Activated T-helper 9 cell treated with anti-CD3 and anti-CD28 coated beads, Interleukin-2, amount 50 U/mL, for 16 hours (primary cell): ENCODE measurements around the gene FRK.
"Not testable (repeated sequence)": the region's sequence is repeated elsewhere in the genome, so short reads cannot be mapped to it uniquely, and the experiment has no call there.

Source experiments
- DNase-seq: peaks from one replicate; pipeline ENCODE4 v3.0.0-alpha.2; 2020; ENCODE audit warnings: low read depth

FRK gene, protein sequence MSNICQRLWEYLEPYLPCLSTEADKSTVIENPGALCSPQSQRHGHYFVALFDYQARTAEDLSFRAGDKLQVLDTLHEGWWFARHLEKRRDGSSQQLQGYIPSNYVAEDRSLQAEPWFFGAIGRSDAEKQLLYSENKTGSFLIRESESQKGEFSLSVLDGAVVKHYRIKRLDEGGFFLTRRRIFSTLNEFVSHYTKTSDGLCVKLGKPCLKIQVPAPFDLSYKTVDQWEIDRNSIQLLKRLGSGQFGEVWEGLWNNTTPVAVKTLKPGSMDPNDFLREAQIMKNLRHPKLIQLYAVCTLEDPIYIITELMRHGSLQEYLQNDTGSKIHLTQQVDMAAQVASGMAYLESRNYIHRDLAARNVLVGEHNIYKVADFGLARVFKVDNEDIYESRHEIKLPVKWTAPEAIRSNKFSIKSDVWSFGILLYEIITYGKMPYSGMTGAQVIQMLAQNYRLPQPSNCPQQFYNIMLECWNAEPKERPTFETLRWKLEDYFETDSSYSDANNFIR

DNA sequence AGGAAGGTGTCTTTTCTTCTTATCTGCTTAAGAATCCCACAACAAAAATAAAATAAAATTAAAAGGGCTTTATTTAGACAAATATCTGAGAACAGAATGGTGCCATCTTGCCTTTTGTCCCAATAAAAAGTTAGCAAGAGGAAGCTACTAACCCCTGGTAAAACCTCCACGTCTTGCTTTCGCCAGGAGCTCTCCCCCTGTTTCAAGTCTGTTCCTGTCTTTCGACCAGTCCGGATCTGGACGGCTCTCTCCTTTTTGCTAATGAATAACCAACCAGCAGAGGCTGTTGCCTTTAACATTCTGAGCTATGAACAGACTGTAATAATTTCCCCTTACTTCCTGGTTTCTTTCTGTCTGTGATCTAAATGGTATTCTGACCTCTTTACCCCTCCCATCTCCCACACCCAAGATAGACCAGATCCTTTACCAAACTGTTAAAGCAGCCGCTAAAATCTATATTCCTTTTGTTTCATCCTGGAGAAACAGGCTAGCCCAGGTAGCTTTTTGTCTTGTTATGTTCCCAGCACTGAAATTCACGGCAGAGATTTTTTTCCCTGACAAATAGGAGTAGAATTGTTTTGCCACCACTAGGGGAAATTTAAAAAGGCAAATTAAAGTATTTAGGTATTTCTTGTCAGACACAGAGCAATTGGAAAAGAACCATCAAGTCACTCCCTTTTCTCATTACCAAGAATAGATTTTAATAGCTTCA, at the start of gene FRK:
TSS of gene FRK (minus strand) at position 320 of the 712 bp plus-strand sequence. CDS start 580 bp downstream, outside the sequence.
- DNase-seq: no peak

DNA sequence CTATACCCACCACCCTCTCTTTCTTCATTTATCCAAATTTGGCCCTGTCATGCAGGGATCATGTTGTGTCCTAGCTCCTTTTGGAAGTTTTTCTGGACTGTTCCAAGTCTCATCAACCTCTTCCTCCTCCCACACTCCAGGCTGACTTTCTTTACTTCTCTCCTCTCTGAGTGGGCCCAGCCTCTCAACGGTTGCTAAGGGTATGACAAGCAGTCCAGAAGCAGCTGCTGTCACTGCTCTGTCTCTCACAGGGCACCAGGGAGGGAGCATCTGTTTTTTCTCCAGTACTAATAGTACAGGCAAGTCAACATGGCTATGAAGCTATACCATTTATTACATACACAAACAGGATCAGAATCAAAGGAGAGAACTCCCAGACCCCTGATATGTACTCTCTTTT, 48.1 kb upstream of the FRK start:
- DNase-seq: no peak

DNA sequence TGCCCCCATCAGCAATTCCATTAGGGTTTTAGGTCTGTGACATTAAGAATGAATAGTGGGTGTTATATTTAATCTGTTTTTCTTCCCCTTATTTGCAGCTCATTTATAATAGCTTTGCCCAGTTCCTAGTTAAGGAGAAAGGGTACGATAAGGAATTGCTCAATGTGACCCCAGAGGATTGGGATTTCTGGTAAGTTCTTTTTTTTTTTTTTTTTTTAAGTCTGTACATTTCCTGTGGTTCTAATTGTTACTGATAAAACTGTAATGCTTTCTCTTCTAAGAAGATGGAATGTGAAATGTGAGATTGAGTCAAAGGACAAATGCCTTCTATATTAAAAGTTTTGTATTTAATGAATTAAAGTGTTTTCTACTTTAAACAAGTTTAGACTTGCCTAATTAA, 45.5 kb upstream of the FRK start:
- no peak for DNase-seq

DNA sequence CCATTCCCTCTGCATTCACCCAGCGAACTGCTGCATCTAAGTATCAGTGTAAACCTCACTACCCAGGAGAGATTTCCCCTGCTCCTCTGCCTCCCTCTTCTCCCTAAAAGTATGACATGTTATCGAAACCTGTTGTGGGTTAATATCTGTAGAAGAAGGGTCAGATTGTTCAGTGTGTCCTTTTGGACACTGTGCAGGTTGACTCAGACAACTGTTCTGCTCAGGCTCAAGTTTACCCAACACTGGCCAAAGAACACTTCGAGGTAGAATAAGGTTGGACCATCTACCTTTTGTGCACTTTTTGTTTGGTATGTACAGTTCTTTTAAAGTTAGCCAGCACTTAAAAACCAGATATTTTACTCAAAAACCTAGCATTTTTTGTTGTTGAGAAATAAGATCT, 44.6 kb upstream of the FRK start:
- DNase-seq: no peak

DNA sequence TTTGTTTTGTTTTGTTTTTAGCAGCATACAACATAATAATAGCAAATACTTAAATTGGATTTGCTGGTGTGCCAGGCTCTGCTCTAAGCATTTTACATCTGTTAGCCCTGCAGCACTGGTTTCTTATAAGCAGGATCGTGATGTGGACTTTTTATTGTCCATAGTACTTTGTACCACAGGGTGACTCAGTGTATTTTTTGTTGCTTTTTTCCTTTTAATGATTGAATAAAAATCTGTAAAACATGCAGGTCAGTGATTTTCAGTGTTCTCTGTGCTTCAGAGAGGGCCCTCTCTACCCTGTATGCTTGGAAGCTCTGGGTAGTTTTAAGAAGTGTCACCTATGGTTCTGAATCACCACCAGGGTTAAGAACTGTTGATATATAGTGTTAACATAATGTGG, 43.9 kb upstream of the FRK start:
- no peak for DNase-seq

DNA sequence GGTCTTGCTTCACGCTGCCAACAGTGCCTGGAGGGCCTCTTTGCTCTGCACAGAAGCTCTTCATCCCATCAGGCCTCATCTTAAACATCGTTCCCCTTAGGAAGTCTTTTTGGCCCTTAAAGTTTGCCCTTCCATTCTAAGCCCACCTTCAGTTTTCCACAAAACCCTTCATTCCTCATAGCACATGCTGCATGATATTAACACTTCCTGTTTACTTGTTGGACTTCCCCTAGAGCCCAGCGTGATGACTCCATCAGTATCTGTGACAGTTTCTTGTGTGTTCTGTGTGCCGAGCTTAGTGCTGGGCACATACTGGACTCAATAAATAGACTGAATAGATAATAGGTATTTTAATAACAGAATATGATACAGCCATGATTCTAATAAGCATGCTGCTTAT, 42.2 kb upstream of the FRK start:
- no peak for DNase-seq

DNA sequence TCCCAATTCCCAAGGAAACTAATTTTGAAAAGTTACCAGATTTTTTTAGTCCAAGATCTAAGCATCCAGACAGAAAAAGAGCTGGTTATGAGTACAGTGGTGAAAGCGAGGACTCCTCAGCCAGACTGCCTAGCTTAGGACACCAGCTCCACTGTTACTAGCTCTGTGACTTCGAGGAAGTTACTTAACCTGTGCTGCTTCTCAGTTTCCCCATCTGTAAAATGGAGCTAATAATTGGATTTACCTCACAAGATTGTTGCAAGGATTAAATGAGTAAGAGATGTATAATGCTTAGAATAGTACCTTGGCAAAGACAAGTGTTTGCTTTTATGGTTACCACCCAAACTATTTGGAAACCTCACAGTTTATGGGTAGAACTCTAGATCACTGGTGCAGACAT, 41.1 kb upstream of the FRK start:
- DNase-seq: no peak

DNA sequence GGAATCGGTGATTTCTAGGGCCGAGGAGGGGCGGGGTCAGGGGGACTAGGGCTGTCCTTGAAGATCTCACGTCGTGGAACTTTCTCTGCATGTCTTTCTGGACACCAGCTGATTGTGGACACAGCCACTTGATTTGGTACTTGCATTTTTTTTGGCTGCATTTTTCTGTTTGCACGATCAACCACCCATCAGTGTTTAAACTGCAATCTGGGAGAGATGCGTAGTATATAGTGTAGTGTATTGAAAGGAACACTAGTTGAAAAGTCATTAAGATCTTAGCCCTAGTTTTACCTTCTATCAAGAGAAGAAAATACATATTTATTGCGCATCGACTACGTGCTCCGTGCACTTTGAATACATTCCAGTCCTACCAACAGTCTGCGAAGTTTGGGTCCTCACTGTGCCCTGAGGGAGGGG, 40.6 kb upstream of the FRK start:
- DNase-seq: no peak

DNA sequence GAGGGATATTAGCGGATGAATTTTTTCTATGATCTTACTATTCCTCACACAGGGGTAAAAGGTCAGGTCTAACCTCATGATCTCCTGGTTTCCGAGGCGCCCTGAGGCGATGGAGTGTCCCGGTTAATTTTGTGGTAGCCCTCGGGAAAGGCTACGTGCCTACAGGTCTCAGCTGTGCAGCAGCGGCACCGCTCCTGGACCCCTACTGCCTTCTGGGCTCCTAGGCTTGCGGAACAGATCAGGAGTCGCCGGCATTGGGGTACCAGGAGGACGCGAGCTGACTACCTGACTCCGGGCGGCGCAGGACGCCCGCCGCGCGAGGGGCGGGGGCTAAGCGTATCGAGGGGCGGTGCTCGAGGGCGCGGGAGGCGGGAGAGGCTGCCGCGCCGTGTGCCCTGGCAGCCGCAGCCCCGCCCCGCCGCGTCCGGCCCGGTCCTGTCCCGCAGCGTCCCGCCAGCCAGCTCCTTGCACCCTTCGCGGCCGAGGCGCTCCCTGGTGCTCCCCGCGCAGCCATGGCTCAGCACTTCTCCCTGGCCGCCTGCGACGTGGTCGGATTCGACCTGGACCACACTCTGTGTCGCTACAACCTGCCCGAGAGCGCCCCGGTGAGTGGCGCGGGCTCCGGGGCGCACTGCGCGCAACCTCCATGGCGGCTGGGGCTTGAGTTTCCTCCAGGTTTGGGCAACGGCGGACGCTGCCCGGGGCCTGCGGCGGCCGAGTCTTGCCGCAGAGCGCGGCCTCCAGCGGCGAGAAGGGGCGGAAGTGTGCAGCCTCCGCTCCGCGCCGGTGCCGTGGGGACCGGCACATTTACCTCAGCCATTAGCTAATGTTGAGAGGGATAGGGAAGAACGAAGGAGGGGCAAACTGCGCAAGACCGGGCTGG, 40.0 kb upstream of the FRK start, which contains the start of gene NT5DC1:
TSS of gene NT5DC1 (plus strand) at position 435 of the 883 bp plus-strand sequence. CDS start at position 513, 78 bp downstream.
- peak; percentile 76 for DNase-seq

DNA sequence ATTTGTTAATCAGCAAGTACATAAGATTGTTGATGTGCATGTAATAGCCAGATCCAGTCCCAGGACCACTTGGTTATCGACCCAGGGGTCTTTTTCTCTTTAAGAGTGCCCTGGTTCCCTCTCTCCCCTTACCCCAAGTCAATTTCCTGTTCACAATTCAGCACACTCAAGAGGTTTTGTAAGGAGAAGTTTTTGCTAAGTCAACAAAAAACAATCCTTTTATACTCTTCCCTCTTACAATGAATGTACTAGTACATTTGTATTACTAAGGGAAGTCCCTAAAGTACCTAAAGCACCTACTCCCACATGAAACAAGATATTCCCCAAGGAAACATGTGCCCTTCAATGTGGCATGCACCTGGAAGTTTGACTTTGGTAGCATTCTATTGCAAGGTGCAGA, 38.3 kb upstream of the FRK start:
- DNase-seq: no peak

DNA sequence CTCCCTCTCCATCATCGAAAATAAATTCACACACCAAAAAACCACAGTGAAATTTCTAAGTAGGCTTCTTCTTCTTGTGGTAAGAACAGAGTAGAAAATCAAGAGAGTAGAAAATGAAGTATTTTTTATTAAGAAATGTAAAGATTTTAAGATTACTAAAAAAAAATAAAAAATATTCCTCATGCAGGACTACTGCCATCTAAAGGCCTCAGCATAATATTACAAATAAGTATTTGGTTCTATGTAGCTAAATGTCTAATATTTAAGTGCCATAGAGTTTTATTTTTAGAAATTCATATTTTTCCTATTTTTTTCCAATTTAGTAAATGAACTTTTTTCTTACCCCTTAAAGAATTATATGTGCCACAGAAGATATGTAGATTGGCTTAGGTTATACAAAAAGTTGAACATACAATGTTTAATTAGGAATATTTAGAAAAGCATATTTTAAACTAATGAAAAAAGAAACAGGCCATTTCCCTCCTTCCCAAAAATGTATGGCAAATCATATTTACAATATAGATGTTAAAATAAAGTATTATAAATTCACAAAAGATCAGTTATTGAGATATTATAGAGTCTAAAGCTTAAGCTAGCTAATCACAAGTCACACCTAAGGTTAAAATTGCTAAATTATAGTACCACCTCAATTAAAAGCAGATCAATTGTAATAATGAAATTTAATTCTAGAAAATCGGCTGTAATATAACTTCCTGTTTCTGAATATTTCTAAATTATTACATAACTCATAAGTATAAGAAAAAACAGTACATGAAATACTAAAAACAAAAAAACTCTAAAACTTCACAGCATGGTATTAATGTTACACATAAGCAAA, 36.5 kb upstream of the FRK start:
- DNase-seq: no peak

DNA sequence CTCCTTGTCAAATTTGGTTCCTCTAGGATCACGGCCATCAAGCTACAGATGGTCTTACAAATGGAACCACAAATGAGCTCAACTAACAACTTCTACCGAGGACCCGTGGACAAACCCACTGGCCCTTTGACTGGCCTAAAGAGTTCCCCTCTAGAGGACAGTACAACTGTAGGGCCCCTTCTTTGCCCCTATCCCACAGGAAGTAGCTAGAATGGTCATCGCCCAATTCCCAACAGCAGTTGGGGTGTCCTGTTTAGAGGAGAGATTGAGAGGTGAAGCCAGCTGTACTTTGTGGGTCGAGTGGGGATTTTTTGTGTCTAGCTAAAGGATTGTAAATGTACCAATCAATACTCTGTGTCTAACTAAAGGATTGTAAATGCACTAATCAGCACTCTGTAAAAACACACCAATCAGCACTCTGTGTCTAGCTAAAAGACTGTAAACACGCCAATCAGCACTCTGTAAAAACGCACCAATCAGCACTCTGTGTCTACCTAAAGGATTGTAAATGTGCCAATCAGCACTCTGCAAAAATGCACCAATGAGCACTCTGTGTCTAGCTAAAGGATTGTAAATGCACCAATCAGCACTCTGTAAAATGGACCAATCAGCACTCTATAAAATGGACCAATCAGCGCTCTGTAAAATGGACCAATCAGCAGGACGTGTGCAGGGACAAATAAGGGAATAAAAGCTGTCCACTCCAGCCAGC, 35.5 kb upstream of the FRK start:
- DNase-seq: not testable (repeated sequence)

DNA sequence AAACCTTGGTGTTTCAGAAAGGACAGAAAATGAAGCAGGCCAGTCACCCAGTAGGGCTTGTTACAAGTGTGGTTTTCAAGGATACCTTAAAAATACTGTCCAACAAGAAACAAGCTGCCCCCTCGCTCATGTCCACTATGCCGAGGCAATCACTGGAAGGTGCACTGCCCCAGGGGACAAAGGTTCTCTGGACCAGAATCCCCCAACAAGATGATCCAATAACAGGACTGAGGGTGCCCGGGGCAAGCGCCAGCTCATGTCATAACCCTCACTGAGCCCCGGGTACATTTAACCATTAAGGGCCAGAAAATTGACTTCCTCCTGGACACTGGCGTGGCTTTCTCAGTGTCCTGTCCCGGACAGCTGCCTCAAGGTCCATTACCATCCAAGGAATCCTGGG, 33.4 kb upstream of the FRK start:
- DNase-seq: no peak

DNA sequence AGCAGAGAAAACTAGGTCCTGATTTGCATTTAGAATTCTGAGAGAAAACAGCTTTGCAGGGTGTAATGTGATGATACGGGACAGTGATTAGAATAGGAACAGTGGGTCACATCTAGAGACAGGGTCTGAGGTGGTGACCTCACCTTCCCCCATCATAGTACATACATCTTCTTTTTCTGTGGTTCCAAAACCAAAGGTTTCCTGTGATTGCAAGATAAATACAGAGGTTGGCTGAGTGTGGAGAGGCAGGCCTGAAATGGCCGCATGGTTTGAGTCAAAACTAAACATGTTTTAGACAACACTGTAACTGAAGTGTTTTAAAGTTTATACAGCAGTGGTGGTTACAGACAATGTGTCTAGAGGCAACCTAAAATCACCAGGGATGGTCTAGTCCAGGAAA, 29.6 kb upstream of the FRK start:
- no peak for DNase-seq

DNA sequence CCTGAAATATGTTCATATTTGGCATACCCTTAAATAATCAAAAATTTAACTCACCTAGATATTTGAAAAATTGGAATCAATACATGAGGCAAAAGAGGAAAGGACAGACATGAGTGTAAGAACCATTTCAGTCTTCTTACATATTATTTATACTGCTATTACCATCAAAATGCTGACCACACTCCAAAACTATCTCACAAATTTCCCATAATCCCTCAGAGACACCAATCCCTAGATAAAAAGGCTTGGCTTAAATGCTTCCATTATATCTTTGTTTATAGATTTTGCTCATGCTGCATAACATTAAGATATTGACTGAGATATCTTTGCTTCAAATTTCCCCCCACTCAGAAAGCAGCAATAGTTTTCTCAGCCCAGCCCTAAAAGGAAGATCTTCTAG, 28.3 kb upstream of the FRK start:
- DNase-seq: no peak

DNA sequence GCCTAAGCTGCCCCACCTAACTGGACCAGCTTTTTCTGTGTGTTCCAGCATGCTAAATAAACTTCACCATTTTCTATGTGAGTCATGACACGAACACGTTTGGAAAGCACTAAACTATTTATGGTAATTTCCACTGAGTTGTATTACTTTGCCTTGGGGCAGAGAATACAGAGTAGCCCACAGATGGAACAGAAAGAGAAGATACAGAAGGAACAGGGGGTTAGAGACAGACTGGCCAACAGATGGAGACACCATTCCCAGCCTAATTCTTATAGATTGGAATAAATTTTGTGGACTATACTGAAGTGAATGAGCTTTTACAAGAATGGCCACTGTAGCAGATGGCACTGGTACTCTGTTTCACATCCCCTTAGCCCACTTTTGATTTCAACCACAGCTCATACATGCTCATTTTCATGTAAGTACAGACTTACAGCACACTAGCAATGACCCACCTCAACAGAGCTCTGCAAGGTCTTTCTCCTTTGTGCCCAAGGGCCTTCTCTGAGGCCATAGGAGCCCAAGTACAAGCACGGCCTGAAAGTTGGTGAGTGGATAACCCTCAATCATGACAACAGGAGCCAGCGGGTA, 26.8 kb upstream of the FRK start:
- DNase-seq: no peak

DNA sequence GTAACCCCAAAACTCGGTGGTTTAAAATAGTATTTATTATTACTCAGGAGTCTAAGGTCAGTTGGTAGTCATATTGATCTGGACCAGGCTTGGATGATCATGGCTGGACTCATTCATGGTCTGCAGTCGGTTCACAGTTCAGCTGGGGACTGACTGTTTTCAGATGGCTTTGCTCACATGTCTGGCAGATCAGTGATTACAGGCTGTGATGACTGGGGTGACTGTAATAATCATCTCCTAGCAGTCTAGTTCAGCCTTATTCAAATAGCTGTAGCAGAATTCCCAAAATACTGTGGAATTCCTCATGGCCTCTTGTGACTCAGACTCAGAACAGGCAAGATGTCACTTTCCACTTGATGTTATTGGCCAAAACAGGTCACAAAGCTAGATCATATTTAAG, 23.6 kb upstream of the FRK start:
- DNase-seq: no peak

DNA sequence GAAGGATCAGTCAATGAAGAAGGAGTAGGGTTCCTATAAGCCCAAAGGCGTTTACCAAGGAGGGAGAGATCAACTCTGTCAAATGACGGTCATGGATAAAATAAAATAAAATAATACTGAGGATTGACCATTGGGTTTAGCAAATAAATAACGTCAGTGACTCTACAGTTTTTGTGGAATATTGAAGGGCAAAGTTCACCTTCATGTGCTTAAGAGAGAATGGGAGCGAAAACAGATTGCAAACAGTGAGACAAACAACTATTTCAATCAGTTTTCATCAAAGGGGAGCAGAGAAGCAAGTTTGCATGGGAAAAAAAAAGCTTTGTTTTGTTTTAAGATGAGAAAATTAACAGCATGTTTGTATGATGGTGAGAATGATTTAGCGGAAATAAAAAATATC, 22.4 kb upstream of the FRK start:
- DNase-seq: no peak

DNA sequence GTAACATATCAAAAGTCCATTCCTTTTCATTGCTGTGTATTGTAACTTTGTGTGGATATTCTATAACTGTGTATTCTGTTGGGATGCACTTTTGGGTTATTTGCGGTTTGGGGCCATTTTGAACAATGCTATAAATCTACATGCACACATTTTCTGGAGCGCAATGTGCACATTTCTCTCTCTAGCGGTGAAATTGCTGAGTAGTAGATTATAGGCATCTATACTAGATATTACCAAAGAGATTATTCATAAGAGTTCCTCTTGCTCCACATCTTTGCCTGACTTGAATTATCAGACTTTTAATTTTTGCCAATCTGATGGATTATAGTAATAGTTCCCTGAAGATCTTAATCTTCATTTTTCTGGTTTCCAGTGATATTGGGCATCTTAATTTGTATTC, 18.3 kb upstream of the FRK start:
- DNase-seq: no peak

DNA sequence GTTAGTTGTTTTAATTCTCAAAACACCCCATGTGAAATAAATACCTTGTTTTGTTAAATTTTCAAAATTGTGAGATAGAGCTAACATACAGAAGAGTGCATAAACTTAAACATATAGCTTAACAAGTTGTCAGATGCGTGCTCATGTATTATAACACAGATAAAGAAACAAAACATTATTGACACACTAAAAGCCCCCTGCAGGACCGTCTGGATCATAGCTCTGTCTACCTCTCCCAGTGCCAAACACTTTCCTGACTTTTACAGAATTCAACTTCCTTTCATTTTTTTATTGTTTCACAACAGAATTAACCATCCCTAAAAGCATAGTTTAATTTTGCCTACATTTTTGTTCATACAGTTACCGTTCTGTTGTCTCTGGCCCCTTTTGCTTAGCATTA, 17.8 kb upstream of the FRK start:
- DNase-seq: no peak
